ENCODE results near the gene TXNDC2.
A peak's percentile ranks its signal among the peaks of the same experiment; 100 is the strongest.

The TXNDC2 gene

GRCh38 chr18:9913526-9914333 is 28.0 kb downstream of the TXNDC2 start, which contains the start of gene VAPA:
Gene VAPA, plus strand, starts transcription at chr18:9914016. Its CDS starts 241 bp downstream, at chr18:9914257.
- peak; percentile 98 for DNase-seq (ENCODE audit: low spot score)

DNA sequence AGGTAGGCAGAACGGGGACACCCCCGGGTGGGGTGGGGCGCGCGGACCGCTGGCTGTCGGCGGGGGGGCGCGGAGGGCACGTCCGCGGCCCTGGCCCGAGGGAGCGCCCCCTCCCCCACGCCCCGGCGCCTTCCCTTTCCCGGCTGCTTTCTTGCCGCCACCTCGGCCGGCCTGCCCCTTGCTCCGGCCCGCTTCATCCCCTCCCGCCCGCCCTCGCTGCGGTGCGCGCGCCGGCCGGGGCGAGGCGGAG is 28.5 kb downstream of the TXNDC2 start:
- no peak for DNase-seq (ENCODE audit: low spot score)

- peak; percentile 90 for DNase-seq (ENCODE audit: low spot score)
Measured at GRCh38 chr18:9914584-9915290, 29.0 kb downstream of the TXNDC2 start.

DNA sequence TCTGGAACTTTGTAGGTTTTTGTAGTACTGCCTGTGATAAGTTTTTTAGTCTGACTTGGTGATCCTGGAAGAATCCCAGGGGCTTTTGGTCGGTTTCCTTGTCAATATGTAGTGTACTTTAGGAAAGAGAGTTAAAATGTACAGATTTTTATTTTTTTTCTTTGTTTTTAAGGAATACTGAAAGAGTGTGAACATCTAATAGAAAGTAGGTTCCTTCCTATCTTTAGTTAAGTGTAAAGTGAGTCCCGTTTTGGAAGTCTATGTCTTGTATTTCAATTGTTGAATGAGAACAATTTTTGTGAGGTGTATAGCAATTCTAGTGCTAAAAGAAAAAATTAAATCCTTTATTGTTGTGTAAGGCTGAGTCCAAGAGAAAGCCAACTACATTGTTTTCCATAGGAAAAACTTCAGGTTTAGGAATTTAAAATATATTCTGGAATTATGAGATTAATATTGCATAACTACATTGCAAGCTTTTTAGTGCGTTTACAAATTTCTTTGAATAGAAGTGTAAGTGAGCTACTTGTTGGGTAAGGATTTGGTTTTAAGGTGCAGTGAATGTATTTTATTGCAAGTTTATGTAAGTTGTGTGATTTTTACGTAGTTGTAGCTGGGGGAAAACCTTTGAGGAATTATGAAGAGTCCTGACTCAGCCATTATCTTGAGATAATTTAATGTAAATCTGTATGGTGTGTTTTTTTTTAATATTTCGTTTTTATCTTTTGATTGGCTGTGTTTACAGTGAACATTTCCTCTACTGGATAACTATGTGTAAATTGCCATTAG is 29.7 kb downstream of the TXNDC2 start:
- no peak for DNase-seq (ENCODE audit: low spot score)

GRCh38 chr18:9916077-9916639 is 30.4 kb downstream of the TXNDC2 start:
- peak; percentile 47 for DNase-seq (ENCODE audit: low spot score)

DNA sequence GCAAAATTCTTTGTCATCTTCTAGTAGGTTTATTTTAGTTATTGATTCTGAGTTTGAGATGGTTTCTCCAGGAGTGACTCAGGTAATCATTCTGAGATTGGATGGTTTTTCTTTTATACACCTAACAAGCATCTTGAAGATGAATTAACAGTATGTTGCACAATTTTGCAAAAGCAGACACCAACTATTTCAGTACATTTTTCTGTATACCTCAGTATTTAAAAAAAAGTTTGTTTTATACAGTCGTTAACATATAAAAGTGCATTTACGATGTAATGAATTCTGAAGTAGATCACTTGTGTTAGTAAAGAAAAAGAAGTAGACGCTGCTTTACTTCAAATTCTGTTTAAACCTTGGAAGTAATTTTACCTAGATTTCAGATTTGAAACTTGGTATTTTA is 31.0 kb downstream of the TXNDC2 start:
- no peak for DNase-seq (ENCODE audit: low spot score)

DNA sequence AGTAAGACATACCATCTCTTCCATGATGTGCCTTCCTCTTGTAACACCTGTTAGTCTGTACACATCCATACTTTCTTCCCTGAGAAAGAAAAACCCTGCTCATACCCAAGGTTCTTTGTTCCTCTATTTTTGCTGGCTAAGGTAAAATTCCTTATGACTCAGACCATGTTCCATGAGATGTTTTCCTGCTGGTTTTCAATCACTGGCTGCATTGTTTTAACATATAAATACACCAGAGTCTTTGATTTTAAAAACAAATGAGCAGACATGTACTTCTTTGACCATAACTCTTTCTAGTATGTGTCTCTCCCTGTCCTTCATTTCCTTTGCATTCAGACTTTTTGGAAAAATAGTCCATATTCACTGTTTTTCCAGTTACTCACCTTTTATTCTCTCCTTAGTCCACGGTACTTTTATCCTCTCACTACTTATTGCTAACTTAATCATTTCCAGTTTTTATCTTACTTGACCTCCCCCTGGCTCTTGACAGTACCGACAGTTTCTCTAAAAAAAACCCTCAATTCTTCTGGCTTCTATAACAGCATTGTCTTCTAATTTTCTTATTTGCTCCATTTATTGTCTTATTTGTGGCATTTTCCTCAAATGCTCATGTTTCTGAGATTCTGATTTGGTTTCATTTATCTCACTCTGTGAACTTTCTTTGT is 32.4 kb downstream of the TXNDC2 start:
- no peak for DNase-seq (ENCODE audit: low spot score)

DNA sequence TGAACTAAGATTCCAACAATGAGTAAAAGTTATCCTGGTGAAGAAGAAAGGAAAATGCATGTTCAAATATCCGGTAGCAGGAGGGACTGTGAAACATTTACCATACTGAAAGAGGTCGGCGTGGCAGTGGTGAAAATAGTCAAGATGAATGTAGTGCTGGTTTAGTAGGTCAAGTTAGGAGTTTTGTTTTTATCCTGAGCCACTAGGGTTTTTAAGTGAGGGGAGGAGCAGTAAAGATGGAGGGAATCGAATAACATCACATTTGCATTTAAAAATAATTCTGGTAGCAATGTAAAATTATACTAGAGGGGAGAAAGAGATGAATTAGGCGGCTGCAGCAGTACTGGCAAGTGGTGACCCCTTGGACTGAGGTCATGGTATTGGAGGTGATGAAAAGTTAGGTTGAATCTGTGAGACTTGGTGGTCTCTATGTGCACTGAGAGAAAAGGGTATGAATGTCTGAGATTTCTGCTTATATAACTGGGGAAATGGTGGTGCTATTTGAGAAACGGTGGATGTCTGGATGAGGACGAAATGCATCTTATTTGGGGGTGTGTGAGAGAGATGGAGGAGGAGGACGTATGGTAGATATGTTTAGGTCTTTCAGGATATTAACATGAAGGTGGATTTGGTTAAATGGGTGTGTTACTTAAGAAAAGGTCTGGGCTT is 33.9 kb downstream of the TXNDC2 start:
- DNase-seq (ENCODE audit: low spot score) = no peak

- DNase-seq (ENCODE audit: low spot score) = no peak
Measured at GRCh38 chr18:9922592-9923311, 37.0 kb downstream of the TXNDC2 start.

DNA sequence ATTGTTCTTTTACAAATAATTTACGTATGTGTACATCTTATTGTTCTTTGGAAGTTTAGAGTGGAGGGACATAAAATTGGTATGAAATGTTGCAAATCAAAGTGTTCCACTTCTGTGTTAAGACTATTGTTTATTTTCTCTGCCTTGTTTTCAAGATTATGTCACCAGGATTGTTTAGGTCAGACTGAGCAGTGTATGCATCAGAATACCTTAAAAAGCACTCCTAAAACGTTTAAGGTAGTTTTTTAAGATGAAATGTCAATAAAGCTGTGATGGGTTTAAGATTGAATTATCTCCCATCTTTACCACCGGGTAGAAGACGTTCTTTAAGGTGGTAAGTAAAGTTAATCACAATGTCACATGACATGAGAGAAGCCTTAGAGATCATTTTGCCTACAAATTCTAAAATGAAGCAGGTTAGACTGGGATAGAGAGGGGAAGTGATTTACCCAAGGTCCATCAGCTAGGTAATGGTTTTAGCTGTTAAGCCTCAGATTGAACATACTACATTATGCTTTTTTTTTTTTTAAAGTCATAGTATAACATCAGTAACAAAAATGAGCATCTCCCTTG is 38.7 kb downstream of the TXNDC2 start:
- no peak for DNase-seq (ENCODE audit: low spot score)

GRCh38 chr18:9925369-9925768 is 39.6 kb downstream of the TXNDC2 start:
- DNase-seq (ENCODE audit: low spot score) = no peak

GRCh38 chr18:9925795-9926194 is 40.0 kb downstream of the TXNDC2 start:
- DNase-seq (ENCODE audit: low spot score) = no peak

- DNase-seq (ENCODE audit: low spot score) = no peak
Measured at GRCh38 chr18:9926223-9926894, 40.6 kb downstream of the TXNDC2 start.

DNA sequence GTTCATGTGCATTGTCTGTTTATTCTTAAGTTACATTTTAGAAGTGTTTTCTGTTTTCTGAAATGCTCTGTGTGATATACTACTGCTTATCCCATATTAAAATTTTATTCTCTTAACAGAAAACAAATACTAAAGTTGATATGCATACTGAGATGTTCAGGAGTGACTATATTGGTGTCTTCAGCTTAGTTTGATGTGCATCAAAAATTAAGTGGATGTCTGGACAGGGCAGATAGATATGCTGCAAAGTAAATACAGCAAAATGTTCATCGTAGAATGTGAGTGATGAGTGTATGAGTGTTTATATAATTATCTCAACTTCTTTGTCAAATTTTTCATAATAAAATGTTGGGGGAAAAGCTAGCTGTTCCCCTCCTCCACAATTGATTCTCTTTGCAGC is 41.2 kb downstream of the TXNDC2 start:
- no peak for DNase-seq (ENCODE audit: low spot score)

DNA sequence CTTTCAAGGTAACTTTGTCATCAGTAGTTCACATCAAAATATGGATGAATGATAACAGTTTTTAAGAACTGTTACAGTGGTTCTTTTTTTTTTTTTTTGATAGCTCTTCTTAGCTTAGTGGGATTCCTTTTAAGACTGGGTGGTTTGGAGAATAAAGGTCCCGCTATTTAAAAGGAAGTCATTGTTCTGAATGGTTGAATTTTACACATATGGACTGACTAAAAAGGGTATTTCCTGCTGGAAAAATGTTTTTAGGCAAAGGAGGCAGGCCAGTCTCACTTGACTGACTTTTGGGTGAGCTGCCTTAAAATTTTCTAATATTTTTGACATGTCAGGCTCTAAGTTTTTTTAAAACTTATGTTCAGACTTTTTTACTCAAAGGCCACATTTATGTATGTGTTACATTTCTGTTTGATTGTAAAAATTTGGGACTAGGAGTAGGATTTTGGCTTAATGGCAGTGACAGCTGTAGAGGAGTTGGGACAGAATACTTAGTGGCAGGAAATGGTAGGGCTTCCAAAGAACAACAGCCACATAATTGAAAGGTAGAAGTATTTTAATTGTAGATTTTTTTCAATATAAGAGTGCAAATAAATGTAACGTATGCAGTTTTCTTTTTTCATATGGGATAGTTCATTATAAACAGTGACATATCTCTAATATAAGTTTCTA is 41.8 kb downstream of the TXNDC2 start:
- no peak for DNase-seq (ENCODE audit: low spot score)

DNA sequence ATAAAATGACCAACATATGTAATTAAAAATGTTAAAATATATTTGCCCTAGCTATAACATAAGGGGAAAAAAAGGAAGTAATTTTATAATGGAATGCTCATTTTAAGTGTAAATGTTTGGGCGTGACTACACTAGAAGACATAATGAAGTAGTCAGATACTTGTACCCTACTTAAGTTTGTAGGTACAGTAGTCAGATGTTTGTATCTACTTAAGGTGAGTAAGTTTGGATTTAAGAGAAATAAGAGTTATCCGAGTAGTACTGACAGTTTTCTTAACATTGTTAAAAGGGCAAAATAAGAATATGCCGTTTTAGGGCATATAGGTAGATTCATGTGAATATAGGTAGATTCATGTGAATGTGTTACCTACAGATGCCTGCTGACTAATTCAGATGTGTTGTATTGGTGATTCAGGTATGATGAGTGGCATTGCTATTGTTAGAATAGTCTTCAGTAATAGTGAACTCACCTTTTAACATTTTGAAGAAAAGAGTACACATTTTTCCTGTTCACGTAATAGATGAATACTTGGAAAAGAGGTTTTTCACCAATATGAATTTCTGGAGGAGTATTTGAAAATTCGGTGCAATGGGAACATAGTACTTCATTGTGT is 43.0 kb downstream of the TXNDC2 start:
- no peak for DNase-seq (ENCODE audit: low spot score)

- DNase-seq (ENCODE audit: low spot score) = no peak
Measured at GRCh38 chr18:9930299-9930884, 44.6 kb downstream of the TXNDC2 start.

- DNase-seq (ENCODE audit: low spot score) = no peak
Measured at GRCh38 chr18:9931146-9931545, 45.4 kb downstream of the TXNDC2 start.

Data from hematopoietic multipotent progenitor cell treated with erythropoietin and hydrocortisone succinate and interleukin-3 and kit ligand, for 17 days (in vitro differentiated cells).